ENCODE results near the gene SNRPB. TPM values are rescaled to one million over a fixed set of nuclear protein-coding genes. Genes with fewer than 3 reads are reported as not detected.

SNRPB gene
- total RNA-seq, 4 donors from 2014 or later: 119 to 176 (median 133) TPM

- intact Hi-C loops (cut with DNase I): no loop called here
- H3K27me3 ChIP-seq: no peaks in the 10 kb centered on the region
- no peaks in the 10 kb centered on the region for H3K9me3 ChIP-seq
- no peak for DNase-seq
- TF ChIP-seq POLR2A (IDR thresholded peaks at IDR 0.05): no peak
- no peak for TF ChIP-seq CTCF (IDR thresholded peaks at IDR 0.05)
- peaks cover 8 to 15% of the 10 kb centered on the region in 2 donors for H3K4me1 ChIP-seq
- peaks cover 44 to 50% of the 10 kb centered on the region in 2 donors for H3K36me3 ChIP-seq
- 87 to 88% methylated on average over 5 of the region's 5 CpGs for WGBS, 2 donors
- H3K4me3 ChIP-seq (replicated peaks in 1 of 3): no peak overlapping the region
- no peak overlapping the region for H3K27ac ChIP-seq
Measured at GRCh38 chr20:2467412-2467811, 3.2 kb downstream of the SNRPB start.

GRCh38 chr20:2465100-2465499 lies 5.5 kb downstream of the SNRPB start:
- WGBS, 2 donors: 97 to 98% methylated on average over 6 of the region's 6 CpGs
- Histone ChIP-seq H3K4me3 (replicated peaks in 1 of 3) (no peak overlapping the region), H3K36me3 (peaks cover 67 to 69% of the 10 kb centered on the region in 2 donors), H3K9me3 (no peaks in the 10 kb centered on the region), H3K4me1 (peaks cover 5 to 15% of the 10 kb centered on the region in 2 donors), H3K27me3 (no peaks in the 10 kb centered on the region), H3K27ac (no peak overlapping the region)
- intact Hi-C loops (cut with DNase I): no loop called here
- TF ChIP-seq CTCF (IDR thresholded peaks at IDR 0.05): no peak
- no peak for TF ChIP-seq POLR2A (IDR thresholded peaks at IDR 0.05)
- no peak for DNase-seq

GRCh38 chr20:2463616-2464365 lies 6.8 kb downstream of the SNRPB start:
- no peak for DNase-seq
- H3K36me3 ChIP-seq: peaks cover 69 to 76% of the 10 kb centered on the region in 2 donors
- H3K4me3 ChIP-seq (replicated peaks in 1 of 3): no peak overlapping the region
- H3K4me1 ChIP-seq: peaks cover 0 to 5% of the 10 kb centered on the region in 2 donors
- WGBS, 2 donors: 88 to 91% methylated on average over 9 of the region's 9 CpGs
- H3K27ac ChIP-seq: no peak overlapping the region
- no peaks in the 10 kb centered on the region for H3K27me3 ChIP-seq
- no peaks in the 10 kb centered on the region for H3K9me3 ChIP-seq
- TF ChIP-seq CTCF (IDR thresholded peaks at IDR 0.05) (no peak), POLR2A (IDR thresholded peaks at IDR 0.05) (no peak)
- intact Hi-C loops (cut with DNase I): no loop called here

- H3K9me3 ChIP-seq: no peaks in the 10 kb centered on the region
- no peak for DNase-seq
- H3K4me1 ChIP-seq: no peaks in the 10 kb centered on the region
- no peak overlapping the region for H3K27ac ChIP-seq
- peaks cover 67 to 75% of the 10 kb centered on the region in 2 donors for H3K36me3 ChIP-seq
- H3K4me3 ChIP-seq (replicated peaks in 1 of 3): no peak overlapping the region
- 87 to 96% methylated on average over 3 of the region's 3 CpGs for WGBS, 2 donors
- H3K27me3 ChIP-seq: no peaks in the 10 kb centered on the region
- intact Hi-C loops (cut with DNase I): no loop called here
- TF ChIP-seq POLR2A (IDR thresholded peaks at IDR 0.05): no peak
- no peak for TF ChIP-seq CTCF (IDR thresholded peaks at IDR 0.05)
Measured at GRCh38 chr20:2462484-2462883, 8.1 kb downstream of the SNRPB start.

GRCh38 chr20:2460752-2461424 lies 9.7 kb downstream of the SNRPB start:
- intact Hi-C loops (cut with DNase I): no loop called here
- H3K27ac ChIP-seq: no peak overlapping the region
- H3K27me3 ChIP-seq: no peaks in the 10 kb centered on the region
- H3K4me3 ChIP-seq (replicated peaks in 1 of 3): no peak overlapping the region
- WGBS, 2 donors: 94 to 98% methylated on average over 4 of the region's 4 CpGs
- no peaks in the 10 kb centered on the region for H3K9me3 ChIP-seq
- TF ChIP-seq CTCF (IDR thresholded peaks at IDR 0.05) (no peak), POLR2A (IDR thresholded peaks at IDR 0.05) (no peak)
- DNase-seq: no peak
- no peaks in the 10 kb centered on the region for H3K4me1 ChIP-seq
- peaks cover 54 to 66% of the 10 kb centered on the region in 2 donors for H3K36me3 ChIP-seq
